Measurements from ENCODE around the gene APH1B. TPM values are rescaled to one million over a fixed set of nuclear protein-coding genes. Genes with fewer than 3 reads are reported as not detected.

The APH1B gene
- total and polyA plus RNA-seq, 2 donors (not counting 3 experiments of a cell fraction or from before 2014, with no cell fraction given), result 14.6 to 24.6 TPM

DNA sequence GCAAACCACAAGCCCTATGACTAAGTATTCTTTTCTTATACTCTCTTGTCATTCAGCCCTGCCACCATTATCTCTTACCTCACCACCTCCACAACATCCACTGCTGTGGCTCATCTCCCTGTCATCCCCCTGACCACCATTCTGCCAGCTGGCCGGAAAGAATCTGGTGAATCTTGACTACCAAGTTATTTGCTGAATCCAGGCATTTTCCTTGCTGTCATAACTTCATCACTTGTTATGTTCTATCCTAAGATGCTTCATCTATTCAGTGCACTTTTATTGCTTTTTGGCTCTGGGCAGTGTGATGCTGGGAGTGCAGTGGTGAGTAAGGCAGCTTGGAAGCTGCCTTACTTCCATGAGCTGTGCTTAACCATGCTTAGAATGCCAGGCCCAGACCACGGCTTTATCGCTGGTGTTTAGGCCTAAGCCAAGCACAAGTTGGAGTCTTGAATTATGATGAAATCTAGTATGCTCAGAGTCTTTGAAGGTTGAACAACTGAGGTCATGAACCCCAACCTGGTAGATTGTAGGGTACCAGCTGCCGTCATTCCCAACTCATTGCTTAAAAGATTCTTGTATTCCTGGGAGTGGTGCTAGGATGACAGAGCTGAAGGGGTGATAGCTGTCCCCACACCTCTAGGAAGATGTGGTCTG, 27.0 kb upstream of the APH1B start:
- no TSS peak for BruUV-seq (replicated peaks)
- FAIRE-seq, result no peak
- ChIA-PET CTCF (no interaction called here), POLR2A (no interaction called here)
- intact Hi-C loops (cut with micrococcal nuclease) (no loop called here), dilution Hi-C loops (cut with MboI; ENCODE audit: extremely low pct_ligation_motif_present, low sequenced_read_pairs) (no loop called here)
- TF ChIP-seq JUN (IDR thresholded peaks at IDR 0.05; ENCODE audit: borderline replicate concordance, insufficient read depth, insufficient read length, low read depth) (no peak), POLR2A (IDR thresholded peaks at IDR 0.05; ENCODE audit: low read depth, low read length) (no peak), MYC (IDR thresholded peaks at IDR 0.05; ENCODE audit: low read depth, low read length) (no peak), FOS (IDR thresholded peaks at IDR 0.05; ENCODE audit: borderline replicate concordance, insufficient read depth, low read length) (no peak), GATA2 (IDR thresholded peaks at IDR 0.05; ENCODE audit: insufficient read depth, insufficient read length, low read depth, low read length) (no peak), POLR2AphosphoS5 (IDR thresholded peaks at IDR 0.05; ENCODE audit: insufficient read depth, low read depth, low read length) (no peak), EZH2 (IDR thresholded peaks at IDR 0.05; ENCODE audit: borderline replicate concordance, low read depth, low read length, severe bottlenecking) (no peak)
- TF ChIP-seq, protein P1, sequence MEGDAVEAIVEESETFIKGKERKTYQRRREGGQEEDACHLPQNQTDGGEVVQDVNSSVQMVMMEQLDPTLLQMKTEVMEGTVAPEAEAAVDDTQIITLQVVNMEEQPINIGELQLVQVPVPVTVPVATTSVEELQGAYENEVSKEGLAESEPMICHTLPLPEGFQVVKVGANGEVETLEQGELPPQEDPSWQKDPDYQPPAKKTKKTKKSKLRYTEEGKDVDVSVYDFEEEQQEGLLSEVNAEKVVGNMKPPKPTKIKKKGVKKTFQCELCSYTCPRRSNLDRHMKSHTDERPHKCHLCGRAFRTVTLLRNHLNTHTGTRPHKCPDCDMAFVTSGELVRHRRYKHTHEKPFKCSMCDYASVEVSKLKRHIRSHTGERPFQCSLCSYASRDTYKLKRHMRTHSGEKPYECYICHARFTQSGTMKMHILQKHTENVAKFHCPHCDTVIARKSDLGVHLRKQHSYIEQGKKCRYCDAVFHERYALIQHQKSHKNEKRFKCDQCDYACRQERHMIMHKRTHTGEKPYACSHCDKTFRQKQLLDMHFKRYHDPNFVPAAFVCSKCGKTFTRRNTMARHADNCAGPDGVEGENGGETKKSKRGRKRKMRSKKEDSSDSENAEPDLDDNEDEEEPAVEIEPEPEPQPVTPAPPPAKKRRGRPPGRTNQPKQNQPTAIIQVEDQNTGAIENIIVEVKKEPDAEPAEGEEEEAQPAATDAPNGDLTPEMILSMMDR (IDR thresholded peaks at IDR 0.05; ENCODE audit: extremely low read depth in 1 of 2, insufficient read depth in 1 of 2, low read depth in 1 of 2, low read length in 2 of 2), result no peak
- TF ChIP-seq, protein P2, sequence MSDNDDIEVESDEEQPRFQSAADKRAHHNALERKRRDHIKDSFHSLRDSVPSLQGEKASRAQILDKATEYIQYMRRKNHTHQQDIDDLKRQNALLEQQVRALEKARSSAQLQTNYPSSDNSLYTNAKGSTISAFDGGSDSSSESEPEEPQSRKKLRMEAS (IDR thresholded peaks at IDR 0.05; ENCODE audit: insufficient read depth, insufficient read length), result no peak
- H3K4me1 ChIP-seq (ENCODE audit: control insufficient read depth, extremely low read depth, insufficient read depth, low read length), result peaks cover 1% of the 10 kb centered on the region
- no peak overlapping the region for H3K4me3 ChIP-seq (replicated peaks in 1 of 3; ENCODE audit: insufficient read depth in 1 of 3, low read depth in 1 of 3, low read length in 3 of 3)
- no peaks in the 10 kb centered on the region for H3K9me1 ChIP-seq (replicated peaks; ENCODE audit: control insufficient read depth, extremely low read depth, insufficient read depth, low read length)
- no peaks in the 10 kb centered on the region for H3K27me3 ChIP-seq (ENCODE audit: control insufficient read depth in 2 of 2, insufficient read depth in 2 of 2, low read length in 2 of 2)
- no peak overlapping the region for H3K9ac ChIP-seq (replicated peaks; ENCODE audit: extremely low read depth, insufficient read depth, low read length)
- DNase-seq (ENCODE audit: low read depth, low spot score), result no peak
- H3K27ac ChIP-seq (ENCODE audit: insufficient read depth, low read depth, low read length), result no peak overlapping the region
- no peak overlapping the region for H3K4me2 ChIP-seq (ENCODE audit: insufficient read depth, low read length)
- no peak overlapping the region for H2AFZ ChIP-seq (ENCODE audit: low read depth, low read length)
- H3K79me2 ChIP-seq (ENCODE audit: control insufficient read depth, insufficient read depth, low read length), result peaks cover 1% of the 10 kb centered on the region
- H4K20me1 ChIP-seq (replicated peaks; ENCODE audit: control insufficient read depth, extremely low read depth, insufficient read depth, low read length), result no peaks in the 10 kb centered on the region
- peaks cover 2 to 4% of the 10 kb centered on the region in 2 experiments for H3K36me3 ChIP-seq (ENCODE audit: control insufficient read depth in 2 of 2, extremely low read depth in 1 of 2, insufficient read depth in 2 of 2, low read length in 2 of 2)
- H3K9me3 ChIP-seq (replicated peaks; ENCODE audit: control insufficient read depth, insufficient read depth, low read length), result no peaks in the 10 kb centered on the region
